Right lobe of liver (tissue), 4 donors: Measurements from ENCODE around the gene KRT84.

Source experiments
- CTCF ChIP-seq, 4 donors: fragments of 200-600 bp in 3 of 4; fragments of 450-650 bp in 1 of 4; IDR thresholded peaks; one replicate each; pipeline versions ENCODE4 v1.5.1 to v1.8.0; 2016 to 2022; ENCODE audit warnings: antibody characterized with exemption in 4 of 4, mild to moderate bottlenecking in 2 of 4
- POLR2A ChIP-seq: fragments of 450-650 bp; IDR thresholded peaks from one replicate; pipeline ENCODE4 v1.6.1; 2017; ENCODE audit warnings: antibody characterized with exemption, mild to moderate bottlenecking
- donor health status: DM: no; HTN: no; CAD: no.
- donor health status: DM: no; HTN: no; CAD: no.
- donor health status: DM: no; HTN: yes; CAD: no.

GRCh38 chr12:52423035-52423434 lies 37.6 kb upstream of the KRT84 start:
- TF ChIP-seq CTCF (IDR thresholded peaks at IDR 0.05) (no peak), POLR2A (no peak)
